GM18867 (cell line): ENCODE measurements around the gene SLC29A3.

Experiments
- ATAC-seq: cut with Tn5 transposase; IDR thresholded peaks from one replicate; pipeline ENCODE4 v1.9.1; 2021; ENCODE audit warnings: mild to moderate bottlenecking, moderate library complexity; ENCODE audit not compliant: unreplicated experiment

SLC29A3 gene

DNA sequence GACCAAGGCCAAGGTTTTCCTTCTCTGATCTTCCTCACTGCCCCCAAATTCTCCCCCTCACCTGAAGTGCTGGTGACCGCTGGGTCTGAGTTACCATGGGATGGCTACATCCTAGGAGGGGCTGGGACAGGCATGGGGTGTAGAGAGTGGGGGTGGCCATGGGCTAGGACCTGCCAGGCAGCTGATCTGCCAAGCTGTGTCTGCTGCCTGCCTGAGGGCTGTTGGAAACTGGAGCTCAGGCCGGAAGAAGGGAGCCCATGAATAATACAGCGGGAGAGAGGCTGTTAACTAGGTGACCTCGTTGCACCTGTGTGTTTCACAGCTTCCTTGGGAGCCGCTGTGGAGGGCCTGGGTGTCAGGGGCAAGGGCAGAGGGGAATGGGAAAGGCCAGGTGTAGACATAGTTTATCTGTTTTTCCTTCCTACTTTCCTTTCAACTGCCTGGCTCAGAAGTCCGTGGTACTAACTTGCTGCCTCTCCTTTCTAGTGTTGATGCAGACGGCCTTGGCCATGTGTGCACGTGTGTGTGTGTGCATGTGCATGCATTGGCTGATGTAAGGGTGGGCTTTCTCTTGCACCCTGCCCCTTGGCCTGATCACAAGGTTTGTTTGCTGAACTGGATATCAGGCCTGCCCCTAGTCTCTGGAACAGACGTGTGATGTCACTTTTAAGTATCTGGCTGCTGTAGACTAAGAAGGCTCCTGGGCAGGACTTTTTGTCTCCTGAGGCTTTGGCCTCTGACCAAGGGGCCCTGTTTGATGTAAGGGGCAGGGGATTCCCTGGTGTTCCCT, 89.6 kb downstream of the SLC29A3 start:
- no peak for ATAC-seq

- no peak for ATAC-seq
Observed at GRCh38 chr10:71409516-71410104, 90.6 kb downstream of the SLC29A3 start.
